GM12864 (cell line): ENCODE data around the gene RPL3.

Experiments
- DNase-seq: peaks from one replicate; pipeline ENCODE4 v3.0.0-alpha.2; 2011; ENCODE audit warnings: low read depth
- H3K4me3 ChIP-seq: 2 replicates; pipeline ENCODE4 v1.5.1; 2011; ENCODE audit warnings: mild to moderate bottlenecking, low read depth, low read length, control low read depth
- CTCF ChIP-seq: IDR thresholded peaks from 2 replicates; pipeline ENCODE4 v1.5.1; 2011; ENCODE audit warnings: low read depth, mild to moderate bottlenecking, moderate library complexity, low read length, control low read depth, inconsistent platforms; ENCODE audit errors: missing control alignments

RPL3 gene

GRCh38 chr22:39363751-39364515, 44.5 kb upstream of the RPL3 start:
- TF ChIP-seq CTCF: no peak

GRCh38 chr22:39362932-39363331, 43.5 kb upstream of the RPL3 start:
- H3K4me3 ChIP-seq: no peak overlapping the region
- DNase-seq: no peak
- TF ChIP-seq CTCF: no peak

More at GRCh38 chr22:39363751-39364515, 44.5 kb upstream of the RPL3 start:
- DNase-seq: no peak
- no peak overlapping the region for H3K4me3 ChIP-seq

GRCh38 chr22:39362271-39362670, 42.8 kb upstream of the RPL3 start:
- TF ChIP-seq CTCF: no peak
- no peak overlapping the region for H3K4me3 ChIP-seq
- DNase-seq: no peak

- DNase-seq: no peak
- TF ChIP-seq CTCF: peak; percentile 15
Measured at GRCh38 chr22:39361496-39361895, 42.1 kb upstream of the RPL3 start.

GRCh38 chr22:39360674-39361413, 41.4 kb upstream of the RPL3 start:
- no peak overlapping the region for H3K4me3 ChIP-seq
- TF ChIP-seq CTCF: no peak
- DNase-seq: no peak

More at GRCh38 chr22:39361496-39361895, 42.1 kb upstream of the RPL3 start:
- no peak overlapping the region for H3K4me3 ChIP-seq

- no peak for TF ChIP-seq CTCF
- DNase-seq: no peak
- H3K4me3 ChIP-seq: no peak overlapping the region
Measured at GRCh38 chr22:39360242-39360641, 40.8 kb upstream of the RPL3 start.
